ENCODE results near the gene GAB2.

Gene GAB2

DNA sequence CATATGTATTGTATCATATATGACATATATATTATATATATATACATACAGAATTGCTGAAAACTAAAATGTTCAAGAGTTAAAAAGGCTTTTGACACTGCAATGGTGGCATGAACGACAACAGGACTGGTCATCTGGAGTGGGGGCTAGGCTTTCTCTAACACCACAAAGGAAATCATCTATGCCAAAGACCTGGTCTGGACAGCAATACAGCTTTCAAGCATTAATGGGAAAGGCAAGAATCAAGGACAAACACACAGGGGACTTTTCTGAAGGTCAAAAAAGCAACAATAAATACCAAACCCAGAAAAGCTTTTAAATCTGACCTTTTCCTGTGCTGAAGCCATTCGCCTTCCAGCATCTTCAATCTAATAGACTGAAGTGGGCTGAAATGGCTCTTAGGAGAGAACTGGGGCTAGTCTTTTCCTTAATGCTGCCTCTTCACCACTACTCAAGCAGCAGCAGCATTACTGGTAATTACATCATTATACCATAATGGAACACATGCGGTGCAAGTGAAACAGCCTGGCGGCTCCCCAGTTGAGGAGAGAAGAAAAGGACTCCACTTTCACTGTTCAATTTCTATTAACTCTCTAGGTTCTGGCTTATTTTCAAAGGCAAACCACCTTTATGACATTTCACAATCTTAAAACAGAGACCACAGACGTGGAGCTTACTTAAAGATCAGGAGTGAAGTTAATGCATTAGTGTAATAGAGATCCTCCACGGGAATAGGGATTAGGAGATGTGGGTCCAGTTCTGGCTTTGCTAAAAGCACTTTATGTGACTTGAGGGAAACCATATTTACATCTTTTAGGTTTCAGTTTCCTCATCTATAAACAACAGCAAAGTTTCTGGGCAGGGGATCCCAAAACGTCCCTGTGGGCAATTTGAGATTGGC, 63.0 kb downstream of the GAB2 start:
- TF ChIP-seq ZFX (IDR thresholded peaks at IDR 0.05): no peak
- TF ChIP-seq, protein P1, sequence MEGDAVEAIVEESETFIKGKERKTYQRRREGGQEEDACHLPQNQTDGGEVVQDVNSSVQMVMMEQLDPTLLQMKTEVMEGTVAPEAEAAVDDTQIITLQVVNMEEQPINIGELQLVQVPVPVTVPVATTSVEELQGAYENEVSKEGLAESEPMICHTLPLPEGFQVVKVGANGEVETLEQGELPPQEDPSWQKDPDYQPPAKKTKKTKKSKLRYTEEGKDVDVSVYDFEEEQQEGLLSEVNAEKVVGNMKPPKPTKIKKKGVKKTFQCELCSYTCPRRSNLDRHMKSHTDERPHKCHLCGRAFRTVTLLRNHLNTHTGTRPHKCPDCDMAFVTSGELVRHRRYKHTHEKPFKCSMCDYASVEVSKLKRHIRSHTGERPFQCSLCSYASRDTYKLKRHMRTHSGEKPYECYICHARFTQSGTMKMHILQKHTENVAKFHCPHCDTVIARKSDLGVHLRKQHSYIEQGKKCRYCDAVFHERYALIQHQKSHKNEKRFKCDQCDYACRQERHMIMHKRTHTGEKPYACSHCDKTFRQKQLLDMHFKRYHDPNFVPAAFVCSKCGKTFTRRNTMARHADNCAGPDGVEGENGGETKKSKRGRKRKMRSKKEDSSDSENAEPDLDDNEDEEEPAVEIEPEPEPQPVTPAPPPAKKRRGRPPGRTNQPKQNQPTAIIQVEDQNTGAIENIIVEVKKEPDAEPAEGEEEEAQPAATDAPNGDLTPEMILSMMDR (conservative IDR thresholded peaks at IDR 0.05): no peak
- no peak overlapping the region for H3K27ac ChIP-seq

DNA sequence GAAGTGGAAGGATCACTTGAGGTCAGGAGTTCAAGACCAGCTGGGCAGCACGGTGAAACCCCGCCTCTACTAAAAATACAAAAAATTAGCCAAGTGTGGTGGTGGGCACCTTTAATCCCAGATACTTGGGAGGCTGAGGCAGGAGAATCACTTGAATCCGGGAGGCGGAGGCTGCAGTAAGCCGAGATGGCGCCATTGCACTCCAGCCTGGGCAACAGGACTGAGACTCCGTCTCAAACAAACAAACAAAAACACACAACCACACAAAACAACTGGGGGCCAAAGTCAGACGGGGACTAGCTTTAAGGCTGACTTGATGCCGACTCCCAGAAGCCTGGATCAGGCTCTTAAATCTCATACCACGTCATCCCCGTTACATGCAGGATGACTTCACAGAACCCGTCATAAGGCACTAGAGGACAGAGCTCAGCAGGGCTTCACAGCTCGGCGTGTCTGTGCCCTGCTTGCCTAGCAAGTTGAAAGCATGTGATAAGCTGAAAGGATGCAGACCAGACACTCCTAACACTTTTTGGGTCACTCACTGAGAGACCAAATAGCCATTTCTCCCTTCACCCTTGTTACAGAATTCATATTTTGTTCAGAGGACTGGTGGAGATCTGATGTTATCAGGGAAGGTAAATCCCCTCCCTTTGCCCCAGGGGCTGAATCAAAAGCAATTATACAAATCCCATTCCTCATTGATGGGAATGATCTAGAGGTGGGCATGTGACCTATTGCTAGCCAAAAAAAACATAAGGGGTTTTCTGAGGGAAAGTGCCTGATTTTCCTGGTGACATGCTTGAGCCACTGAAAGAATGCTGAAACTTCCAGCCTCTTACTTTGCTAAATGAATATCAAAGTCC, 65.4 kb downstream of the GAB2 start:
- no peak for TF ChIP-seq ZFX (IDR thresholded peaks at IDR 0.05)
- TF ChIP-seq, protein P1 (conservative IDR thresholded peaks at IDR 0.05): no peak
- no peak overlapping the region for H3K27ac ChIP-seq

DNA sequence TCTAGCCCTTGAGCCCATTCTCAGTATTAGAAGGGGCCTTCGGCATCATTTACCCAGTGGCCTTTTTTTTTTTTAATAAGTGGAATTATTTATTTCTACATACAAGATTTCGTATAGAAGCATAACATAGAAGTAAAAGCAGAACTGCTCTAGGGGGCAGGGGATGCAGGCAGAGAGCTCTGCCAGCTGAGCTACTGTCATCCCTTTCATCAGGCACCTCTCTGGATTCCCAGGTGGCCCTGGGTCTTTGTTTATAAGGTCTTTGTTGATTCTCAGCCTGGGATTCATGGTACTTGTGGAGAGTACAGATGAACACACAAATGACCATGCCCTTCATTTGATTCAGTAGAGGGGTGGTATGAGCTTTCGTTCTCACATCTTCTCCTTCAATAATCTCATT, 66.4 kb downstream of the GAB2 start:
- no peak overlapping the region for H3K27ac ChIP-seq
- no peak for TF ChIP-seq ZFX (IDR thresholded peaks at IDR 0.05)
- TF ChIP-seq, protein P1 (conservative IDR thresholded peaks at IDR 0.05): no peak

DNA sequence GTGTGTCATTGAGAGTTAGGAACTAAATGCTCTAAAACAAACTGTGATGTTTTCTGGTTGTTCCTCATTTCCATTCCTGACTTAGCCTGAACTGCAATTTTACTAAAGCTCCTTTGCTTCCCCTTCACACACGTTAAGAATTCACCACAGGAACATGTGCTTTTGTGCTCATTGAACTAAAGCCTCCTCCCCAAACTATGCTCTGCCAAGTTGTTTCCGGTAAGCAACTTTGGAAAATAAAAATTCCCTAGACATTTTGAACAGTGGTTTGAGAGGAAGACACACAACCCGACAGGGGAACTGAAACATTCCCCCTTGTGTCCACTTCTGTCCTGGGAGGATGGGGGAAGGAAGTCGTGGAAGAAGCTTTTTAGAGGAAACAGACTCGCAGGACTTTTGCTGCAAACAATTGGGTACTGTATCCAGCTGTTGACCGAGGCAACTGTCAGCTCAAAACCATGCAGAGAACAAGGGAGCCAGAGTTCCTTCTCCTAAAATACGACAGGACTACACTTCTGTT, 66.9 kb downstream of the GAB2 start:
- no peak for TF ChIP-seq ZFX (IDR thresholded peaks at IDR 0.05)
- TF ChIP-seq, protein P1 (conservative IDR thresholded peaks at IDR 0.05): no peak
- H3K27ac ChIP-seq: no peak overlapping the region

DNA sequence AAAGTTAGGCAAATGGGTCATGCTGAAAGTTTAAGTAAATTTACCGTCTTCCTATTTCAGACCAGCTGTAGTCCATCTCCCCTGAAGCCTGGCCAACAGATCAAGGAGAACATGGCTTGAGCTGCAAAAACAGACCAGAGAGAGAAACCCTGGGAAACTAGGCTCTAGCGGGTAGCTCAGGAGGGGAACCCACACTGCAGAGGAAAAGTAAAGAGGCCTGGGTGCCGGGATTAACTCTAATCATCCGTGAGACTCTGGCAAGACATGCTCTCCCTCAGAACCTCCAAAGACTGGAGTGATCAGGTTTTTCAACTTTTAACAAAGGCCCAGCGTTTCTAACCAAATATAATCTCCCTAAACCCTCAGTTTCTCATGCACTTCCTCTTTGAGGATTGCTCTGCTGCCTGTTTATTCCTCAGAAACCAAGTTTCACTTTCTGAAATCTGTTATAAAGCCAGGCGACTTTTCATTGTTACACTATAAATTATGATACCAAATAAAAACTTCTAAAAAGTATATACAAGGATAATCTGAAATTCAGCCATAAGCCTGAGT, 67.5 kb downstream of the GAB2 start:
- TF ChIP-seq, protein P1 (conservative IDR thresholded peaks at IDR 0.05): no peak
- no peak for TF ChIP-seq ZFX (IDR thresholded peaks at IDR 0.05)
- H3K27ac ChIP-seq: no peak overlapping the region

DNA sequence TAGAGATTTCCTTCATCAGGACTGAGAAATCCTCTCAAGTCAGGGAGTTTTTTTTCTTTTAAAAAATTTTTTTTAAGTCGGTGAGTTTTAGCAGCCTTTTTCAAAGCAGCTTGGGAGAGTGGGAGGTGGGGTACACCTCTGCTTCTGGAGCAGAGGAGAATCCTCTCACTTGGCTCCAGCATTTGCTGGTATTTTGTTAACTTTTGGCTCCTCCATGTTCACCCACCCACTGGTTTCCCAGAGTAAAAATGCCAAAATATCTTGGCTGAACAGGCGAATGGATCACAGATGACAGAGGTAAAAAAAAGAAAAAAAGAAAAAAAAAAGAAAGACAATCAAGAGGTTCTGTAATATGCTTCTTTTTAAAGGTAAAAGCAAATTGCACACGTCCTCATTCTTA, 68.0 kb downstream of the GAB2 start:
- no peak overlapping the region for H3K27ac ChIP-seq
- TF ChIP-seq ZFX (IDR thresholded peaks at IDR 0.05): no peak
- TF ChIP-seq, protein P1 (conservative IDR thresholded peaks at IDR 0.05): no peak
